Stimulated activated CD4-positive, alpha-beta T cell treated with anti-CD3 and anti-CD28 coated beads, TNF-alpha, amount 100 ng/mL, for 1 hour (primary cell): ENCODE data around the gene KRTDAP.

ENCODE experiments used
- DNase-seq, 3 donors: peaks; one replicate each; pipeline ENCODE4 v3.0.0-alpha.2; 2020; ENCODE audit warnings: low read depth in 3 of 3, low spot score in 1 of 3

KRTDAP gene

DNA sequence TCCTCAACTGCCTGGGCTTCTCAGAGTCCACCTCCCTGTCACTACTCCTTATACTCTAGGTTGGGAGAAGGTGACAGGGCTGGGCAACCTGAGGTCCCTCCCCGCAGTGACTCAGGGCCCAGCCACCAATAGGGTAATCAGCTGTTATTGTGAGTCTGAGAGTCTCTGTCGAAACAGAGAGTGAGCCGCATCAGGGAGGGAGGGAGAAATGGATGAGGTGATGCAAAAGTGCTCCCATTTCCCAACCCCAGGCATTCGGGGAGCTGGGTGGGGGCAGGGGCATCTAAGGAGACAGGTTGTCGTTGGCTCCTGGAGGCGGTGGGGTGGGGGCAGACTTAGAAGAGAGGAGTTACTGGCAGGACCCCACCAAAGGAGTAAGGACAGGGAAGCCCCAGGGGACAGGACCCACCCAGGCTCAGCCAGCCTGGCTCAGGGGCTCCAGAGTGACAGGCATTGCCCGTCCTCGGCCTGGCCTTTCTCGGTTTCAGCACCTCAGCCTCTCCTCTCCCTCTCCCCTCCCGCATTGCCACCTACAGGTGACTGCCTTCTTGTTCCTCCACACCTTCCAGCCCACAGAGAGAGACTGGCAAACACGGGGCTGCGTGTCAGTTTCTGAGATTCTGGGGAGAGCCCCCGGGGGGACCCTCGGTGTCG is 23.5 kb upstream of the KRTDAP start, which contains the start of gene DMKN:
Gene DMKN, minus strand, starts transcription at position 22 of the 654 bp plus-strand sequence. CDS start 174 bp downstream, outside the sequence.
- DNase-seq = no peak

- DNase-seq = no peak
These were observed 22.8 kb upstream of the KRTDAP start for GRCh38 chr19:35512831-35513627.

DNA sequence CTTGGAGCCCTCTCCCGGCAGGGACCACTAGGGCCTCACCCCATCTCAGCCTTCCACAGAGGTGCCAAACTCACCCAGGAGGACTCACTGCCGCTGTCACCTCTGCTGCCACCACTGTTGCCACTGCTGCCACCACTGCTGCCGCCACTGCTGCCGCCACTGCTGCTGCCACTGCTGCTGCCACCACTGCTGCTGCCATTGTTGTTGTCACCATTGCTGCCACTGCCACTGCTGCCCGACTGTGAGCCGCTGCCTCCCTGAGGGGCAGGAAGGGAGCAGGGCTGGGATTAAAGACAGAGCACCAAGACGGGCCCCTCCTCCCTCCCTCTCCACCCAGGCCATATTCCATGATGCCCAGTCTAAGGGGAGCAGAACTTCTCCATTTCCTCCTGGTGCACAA is 21.1 kb upstream of the KRTDAP start:
- DNase-seq = no peak

- no peak for DNase-seq
These were observed 20.3 kb upstream of the KRTDAP start for GRCh38 chr19:35510626-35510964.

GRCh38 chr19:35509861-35510625 is 19.8 kb upstream of the KRTDAP start:
- DNase-seq = peak; percentile 8 to 70 (median 50)

DNA sequence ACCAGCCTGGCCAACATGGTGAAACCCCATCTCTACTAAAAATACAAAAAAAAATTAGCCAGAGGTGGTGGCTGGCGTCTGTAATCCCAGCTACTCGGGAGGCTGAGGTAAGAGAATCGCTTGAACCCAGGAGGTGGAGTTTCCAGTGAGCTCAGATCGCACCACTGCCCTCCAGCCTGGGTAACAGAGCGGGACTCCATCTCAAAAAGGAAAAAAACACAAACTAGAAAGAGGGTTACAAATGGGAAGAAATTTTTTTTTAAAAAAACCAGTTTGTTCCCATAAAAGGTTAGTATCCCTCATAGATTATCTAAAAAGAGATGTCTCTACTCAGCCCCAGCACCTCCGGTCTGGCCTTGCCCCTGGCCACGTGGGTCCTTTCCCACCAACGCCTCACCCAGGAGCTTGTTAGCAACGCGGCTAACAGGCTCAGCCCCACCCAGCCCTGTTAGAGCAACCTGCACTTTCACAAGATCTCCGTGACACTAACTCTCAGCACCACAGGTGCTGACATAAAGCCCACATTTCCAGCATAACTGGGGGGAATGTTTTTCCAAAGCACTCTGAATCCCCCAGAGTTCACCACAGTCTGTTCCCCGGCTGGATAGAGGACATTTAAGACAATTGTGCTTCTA is 18.9 kb upstream of the KRTDAP start:
- DNase-seq = no peak

DNA sequence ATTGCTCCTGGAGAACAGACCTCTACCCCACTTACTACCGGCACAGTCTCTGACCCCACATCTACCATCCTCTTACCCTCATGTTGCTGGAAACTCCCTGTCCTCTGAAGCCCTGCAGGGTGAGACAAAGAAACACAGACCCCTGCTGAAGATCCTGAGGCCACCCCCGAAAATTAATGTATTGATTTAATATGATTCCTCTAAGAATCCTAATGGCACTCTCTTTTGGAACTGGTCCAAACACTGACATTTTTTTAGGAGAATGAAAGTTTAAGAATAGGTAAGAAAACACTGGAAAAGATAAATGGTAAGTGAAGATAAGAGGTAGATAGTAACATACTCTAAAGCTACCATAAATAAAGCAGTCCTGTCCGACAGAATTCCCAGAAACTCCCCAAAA is 17.9 kb upstream of the KRTDAP start:
- DNase-seq = no peak

DNA sequence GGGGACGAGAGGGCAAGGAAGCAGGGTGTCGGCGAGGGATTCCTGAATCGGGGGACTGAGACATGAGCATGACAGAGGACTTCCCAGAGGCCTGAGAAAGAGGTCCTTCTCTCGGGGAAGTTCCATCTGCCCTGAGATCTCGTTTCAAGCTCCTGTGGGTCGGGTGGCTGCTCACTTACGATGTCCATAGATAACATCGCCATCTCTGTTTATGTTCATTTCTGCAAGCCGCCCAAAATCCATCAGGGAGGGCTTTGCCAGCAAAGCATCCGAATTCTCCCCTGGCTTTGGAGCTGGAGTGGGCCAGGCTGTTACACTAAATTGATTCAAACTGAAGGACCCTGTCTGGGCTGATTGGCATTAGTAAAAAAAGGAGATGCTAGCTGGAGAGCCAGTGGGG is 17.3 kb upstream of the KRTDAP start:
- DNase-seq = no peak

- no peak for DNase-seq
These were observed 15.7 kb upstream of the KRTDAP start for GRCh38 chr19:35506011-35506410.

- DNase-seq = no peak
These were observed 12.5 kb upstream of the KRTDAP start for GRCh38 chr19:35502751-35503150.

- DNase-seq = no peak
These were observed 11.4 kb upstream of the KRTDAP start for GRCh38 chr19:35501684-35502083.

GRCh38 chr19:35500611-35501010 is 10.3 kb upstream of the KRTDAP start:
- no peak for DNase-seq

- DNase-seq = no peak
These were observed 8.8 kb upstream of the KRTDAP start for GRCh38 chr19:35498984-35499527.

GRCh38 chr19:35498220-35498619 is 8.0 kb upstream of the KRTDAP start:
- no peak for DNase-seq

GRCh38 chr19:35497406-35497805 is 7.1 kb upstream of the KRTDAP start:
- DNase-seq = no peak

- DNase-seq = peak; percentile 21 to 67 (median 53)
These were observed 5.1 kb upstream of the KRTDAP start for GRCh38 chr19:35495107-35496064.

DNA sequence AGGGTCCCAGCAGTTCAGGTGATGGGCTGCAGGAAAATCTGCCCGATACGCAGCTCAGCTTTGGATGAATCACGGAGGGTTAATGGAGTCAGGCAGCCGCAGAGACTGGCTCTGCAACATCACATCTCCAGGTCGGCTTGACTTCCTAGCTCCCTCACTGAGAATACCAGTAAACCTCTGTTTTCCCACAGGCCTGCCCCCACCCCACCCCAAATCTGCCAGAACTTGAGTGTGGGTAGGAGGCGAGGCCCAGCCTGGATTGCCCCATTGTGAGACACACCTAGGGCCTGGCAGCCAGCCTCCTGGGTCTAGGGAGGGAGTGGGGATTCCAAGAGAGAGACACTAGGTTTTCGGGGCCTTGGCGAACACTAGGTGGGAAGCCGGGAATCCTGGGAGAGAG is 3.7 kb upstream of the KRTDAP start:
- DNase-seq = no peak

GRCh38 chr19:35491836-35492360 is 1.6 kb upstream of the KRTDAP start:
- DNase-seq = no peak

- DNase-seq = no peak
These were observed 1.6 kb downstream of the KRTDAP start for GRCh38 chr19:35488677-35489076.

GRCh38 chr19:35487656-35488182 is 2.5 kb downstream of the KRTDAP start:
- no peak for DNase-seq
